A673 (cell line): Measurements from ENCODE around the gene DIP2B. TPM values are rescaled to one million over a fixed set of nuclear protein-coding genes. Genes with fewer than 3 reads are reported as not detected.

Experiments used
- BruUV-seq: library from RNA; stranded (reverse); fragments of 400-500 nt; replicated peaks from 2 replicates; lab custom pipeline; 2021; lab: Mats Ljungman, UMichigan
- CTCF ChIA-PET: fragments of 300-600 bp; sonication (Branson Sonifier 250); formaldehyde crosslinking; loops from one replicate; lab custom pipeline; 2022; ENCODE audit warnings: antibody characterized with exemption; lab: Charles Lee
- POLR2A ChIA-PET: fragments of 300-600 bp; sonication (Branson Sonifier 250); formaldehyde crosslinking; loops from one replicate; lab custom pipeline; 2022; ENCODE audit warnings: antibody characterized with exemption; ENCODE audit not compliant: low non-redundant PET; lab: Charles Lee
- DNase-seq: peaks from one replicate; pipeline ENCODE4 v3.0.0-alpha.2; 2015; ENCODE audit warnings: low spot score
- H3K27ac ChIP-seq: fragments of 200-600 bp; sonication (generic); 2 replicates; pipeline ENCODE4 v1.5.1; 2016; ENCODE audit warnings: mixed run types, low read depth, mild to moderate bottlenecking, mixed read lengths, antibody characterized with exemption, low read length; ENCODE audit not compliant: poor library complexity, severe bottlenecking
- H3K27me3 ChIP-seq: fragments of 200-600 bp; sonication (generic); replicated peaks from 2 replicates; pipeline ENCODE4 v1.6.1; 2017; ENCODE audit warnings: mixed run types, low read depth, mild to moderate bottlenecking, mixed read lengths, antibody characterized with exemption, low read length; ENCODE audit not compliant: insufficient read depth, poor library complexity
- H3K36me3 ChIP-seq: fragments of 200-600 bp; sonication (generic); 2 replicates; pipeline ENCODE4 v1.6.1; 2016; ENCODE audit warnings: mixed run types, mild to moderate bottlenecking, mixed read lengths, antibody characterized with exemption, low read length; ENCODE audit not compliant: insufficient read depth, poor library complexity, severe bottlenecking
- H3K4me1 ChIP-seq: fragments of 200-600 bp; sonication (generic); 2 replicates; pipeline ENCODE4 v1.6.1; 2017; ENCODE audit warnings: mixed run types, mild to moderate bottlenecking, mixed read lengths, antibody characterized with exemption, low read length; ENCODE audit not compliant: insufficient read depth, poor library complexity, severe bottlenecking
- H3K4me3 ChIP-seq: fragments of 200-600 bp; sonication (generic); 2 replicates; pipeline ENCODE4 v1.5.1; 2016; ENCODE audit warnings: low read depth, mixed run types, mild to moderate bottlenecking, mixed read lengths, low read length; ENCODE audit not compliant: poor library complexity, severe bottlenecking
- H3K9me3 ChIP-seq: fragments of 200-600 bp; sonication (generic); 2 replicates; pipeline ENCODE4 v1.6.1; 2016; ENCODE audit warnings: mixed run types, low read depth, mild to moderate bottlenecking, mixed read lengths, antibody characterized with exemption, low read length; ENCODE audit not compliant: poor library complexity, severe bottlenecking
- EZH2 ChIP-seq: fragments of 200-600 bp; sonication (generic); IDR thresholded peaks from 2 replicates; pipeline ENCODE4 v1.6.1; 2017; ENCODE audit warnings: borderline replicate concordance, low read depth, mild to moderate bottlenecking, mixed read lengths, antibody characterized with exemption, low read length; ENCODE audit not compliant: poor library complexity, severe bottlenecking
- intact Hi-C: fragments of 100-400 bp; cut with micrococcal nuclease; formaldehyde crosslinking; loops from one replicate; pipeline ENCODE4 v1.10.0; 2022; ENCODE audit not compliant: unreplicated experiment
- total RNA-seq: library from RNA; stranded (reverse); gene quantifications from 2 replicates; pipeline ENCODE4 v1.2.3, GENCODE V29; 2021
- TF ChIP-seq, protein P1 (sequence below): fragments of 300-800, 200-600 bp; sonication (generic); conservative IDR thresholded peaks from 2 replicates; pipeline ENCODE4 v1.5.1; 2017; ENCODE audit warnings: low read depth, mild to moderate bottlenecking, antibody characterized with exemption, low read length, moderate library complexity, mixed read lengths

Gene DIP2B
- total RNA-seq, 1 experiment from 2014 or later, result 40.5 TPM

GRCh38 chr12:50660425-50660822, 155.6 kb downstream of the DIP2B start:
- no peak for DNase-seq
- TF ChIP-seq EZH2, result no peak
- TF ChIP-seq, protein P1, sequence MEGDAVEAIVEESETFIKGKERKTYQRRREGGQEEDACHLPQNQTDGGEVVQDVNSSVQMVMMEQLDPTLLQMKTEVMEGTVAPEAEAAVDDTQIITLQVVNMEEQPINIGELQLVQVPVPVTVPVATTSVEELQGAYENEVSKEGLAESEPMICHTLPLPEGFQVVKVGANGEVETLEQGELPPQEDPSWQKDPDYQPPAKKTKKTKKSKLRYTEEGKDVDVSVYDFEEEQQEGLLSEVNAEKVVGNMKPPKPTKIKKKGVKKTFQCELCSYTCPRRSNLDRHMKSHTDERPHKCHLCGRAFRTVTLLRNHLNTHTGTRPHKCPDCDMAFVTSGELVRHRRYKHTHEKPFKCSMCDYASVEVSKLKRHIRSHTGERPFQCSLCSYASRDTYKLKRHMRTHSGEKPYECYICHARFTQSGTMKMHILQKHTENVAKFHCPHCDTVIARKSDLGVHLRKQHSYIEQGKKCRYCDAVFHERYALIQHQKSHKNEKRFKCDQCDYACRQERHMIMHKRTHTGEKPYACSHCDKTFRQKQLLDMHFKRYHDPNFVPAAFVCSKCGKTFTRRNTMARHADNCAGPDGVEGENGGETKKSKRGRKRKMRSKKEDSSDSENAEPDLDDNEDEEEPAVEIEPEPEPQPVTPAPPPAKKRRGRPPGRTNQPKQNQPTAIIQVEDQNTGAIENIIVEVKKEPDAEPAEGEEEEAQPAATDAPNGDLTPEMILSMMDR, result no peak
- Histone ChIP-seq H3K36me3 (no peaks in the 10 kb centered on the region), H3K4me1 (peaks cover 36% of the 10 kb centered on the region), H3K27ac (no peak overlapping the region), H3K9me3 (no peaks in the 10 kb centered on the region), H3K27me3 (no peaks in the 10 kb centered on the region), H3K4me3 (no peak overlapping the region)
- BruUV-seq, result no TSS peak
- POLR2A ChIA-PET, result no interaction called here
- CTCF ChIA-PET, result no interaction called here
- intact Hi-C loops, result no loop called here

DNA sequence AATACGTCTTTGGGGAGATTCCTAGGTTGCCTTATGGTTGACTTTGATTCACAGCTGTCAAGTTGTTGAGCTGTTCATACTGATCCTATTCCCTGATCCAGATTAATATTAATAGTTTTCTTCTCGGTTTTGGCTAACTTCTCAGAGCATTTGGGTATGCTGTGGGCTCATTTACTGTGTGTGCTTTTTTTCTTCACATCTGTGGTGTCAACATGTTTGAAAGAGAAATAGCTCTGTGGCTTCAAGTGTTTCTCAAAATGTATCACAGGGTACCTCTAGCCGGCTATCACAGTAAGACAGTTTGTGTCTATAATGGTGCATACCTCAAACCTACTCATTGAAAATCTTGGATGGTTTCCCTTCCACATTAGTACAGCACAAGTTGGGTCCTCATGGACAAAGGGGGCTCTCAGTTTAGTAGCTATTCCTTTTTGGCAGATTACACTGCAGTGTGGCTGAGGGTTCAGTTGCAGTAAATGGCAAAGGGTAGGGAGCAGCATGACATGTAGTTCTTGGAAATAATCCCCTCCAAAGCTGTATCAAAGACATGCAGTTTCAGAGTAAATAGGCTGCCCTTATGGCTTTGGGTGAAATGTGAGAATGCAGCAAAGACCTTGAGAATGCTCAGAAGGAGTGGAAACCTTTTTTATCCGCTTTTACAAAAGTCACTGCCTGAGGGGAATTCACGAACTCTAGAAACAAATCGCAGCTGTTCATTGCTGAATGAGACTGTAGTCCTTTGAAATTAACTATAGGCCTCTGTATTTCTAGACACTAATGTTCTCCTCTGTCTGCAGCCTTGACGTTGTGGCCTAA, 156.7 kb downstream of the DIP2B start:
- Histone ChIP-seq H3K27ac (no peak overlapping the region), H3K27me3 (no peaks in the 10 kb centered on the region), H3K36me3 (no peaks in the 10 kb centered on the region), H3K4me1 (peaks cover 36% of the 10 kb centered on the region), H3K4me3 (no peak overlapping the region), H3K9me3 (no peaks in the 10 kb centered on the region)
- ChIA-PET POLR2A (no interaction called here), CTCF (no interaction called here)
- no peak for DNase-seq
- TF ChIP-seq, protein P1, result no peak
- no peak for TF ChIP-seq EZH2
- no TSS peak for BruUV-seq
- intact Hi-C loops, result no loop called here

DNA sequence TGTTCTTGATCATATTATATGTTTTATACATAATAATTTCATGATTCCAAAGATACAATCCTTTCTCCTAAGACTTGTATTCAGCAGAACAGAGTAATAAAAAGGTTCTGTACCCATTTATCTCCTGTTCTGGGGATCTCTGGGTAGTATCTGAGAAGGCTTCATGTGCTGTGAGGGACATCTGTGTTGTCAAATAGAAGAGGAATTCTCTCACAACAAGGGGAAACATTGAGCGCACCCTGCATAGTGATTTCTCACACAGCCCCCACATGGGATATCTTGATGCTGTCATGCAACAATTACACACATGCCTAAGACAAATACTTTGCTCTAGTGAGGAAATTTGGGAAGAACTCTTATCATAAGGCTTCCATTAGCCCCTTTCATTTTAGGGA, 157.3 kb downstream of the DIP2B start:
- BruUV-seq, result no TSS peak
- H3K4me3 ChIP-seq, result no peak overlapping the region
- no peak for TF ChIP-seq EZH2
- TF ChIP-seq, protein P1, result no peak
- ChIA-PET CTCF (no interaction called here), POLR2A (no interaction called here)
- H3K27ac ChIP-seq, result no peak overlapping the region
- H3K4me1 ChIP-seq, result peaks cover 36% of the 10 kb centered on the region
- no peaks in the 10 kb centered on the region for H3K9me3 ChIP-seq
- intact Hi-C loops, result no loop called here
- no peaks in the 10 kb centered on the region for H3K27me3 ChIP-seq
- H3K36me3 ChIP-seq, result no peaks in the 10 kb centered on the region
- DNase-seq, result no peak
